HepG2 (cell line): ENCODE data around the gene DIO1. TPM values are rescaled to one million over a fixed set of nuclear protein-coding genes. Genes with fewer than 3 reads are reported as not detected.

ENCODE experiments used
- GATAD1 ChIP-seq: IDR thresholded peaks from 2 replicates; pipeline ENCODE4 v1.6.1; 2016; ENCODE audit warnings: missing genetic modification reagents, missing compliant biosample characterization
- HNRNPK ChIP-seq: fragments of 200-400 bp; formaldehyde crosslinking; IDR thresholded peaks from 2 replicates; pipeline ENCODE4 v1.6.1; 2018; ENCODE audit warnings: low read length, low read depth, moderate library complexity, mild to moderate bottlenecking; ENCODE audit not compliant: poor library complexity, severe bottlenecking
- REL ChIP-seq: sonication (generic); formaldehyde crosslinking; conservative IDR thresholded peaks from 2 replicates; pipeline ENCODE4 v1.8.0; 2022; ENCODE audit warnings: mild to moderate bottlenecking, missing genetic modification reagents, moderate library complexity
- SP4 ChIP-seq: sonication (generic); formaldehyde crosslinking; IDR thresholded peaks from 2 replicates; pipeline ENCODE4 v1.8.1; 2023; ENCODE audit warnings: mild to moderate bottlenecking, missing genetic modification reagents
- ZNF724P ChIP-seq: sonication (generic); formaldehyde crosslinking; IDR thresholded peaks from 2 replicates; pipeline ENCODE4 v1.8.0; 2022; ENCODE audit warnings: missing genetic modification reagents, borderline replicate concordance
- polyA plus RNA-seq, 8 experiments: library from polyadenylated mRNA; depleted of rRNA in 3 of 8; stranded (reverse) in 7 of 8; unstranded in 1 of 8; fragments of >200 nt; fragmentation: Illumina TruSeq in 4 of 8; extraction: Trizol in 4 of 8; gene quantifications; 2 replicates each; pipeline versions ENCODE4 v1.2.1 to v1.2.3, GENCODE V29; 2011 to 2016; ENCODE audit warnings: low read depth in 4 of 8, missing spikeins in 1 of 8, mixed read lengths in 1 of 8; ENCODE audit not compliant: insufficient read depth in 1 of 8
- total RNA-seq, 5 experiments: library from RNA; depleted of rRNA; stranded (reverse); fragments of >200 nt; fragmentation: Illumina TruSeq; extraction: Trizol; gene quantifications; 2 replicates each; pipeline ENCODE4 v1.2.3, GENCODE V29; 2016; ENCODE audit warnings: low read depth in 1 of 5
- TF ChIP-seq, protein P1 (sequence below): sonication (generic); formaldehyde crosslinking; conservative IDR thresholded peaks from 2 replicates; pipeline ENCODE4 v1.8.0; 2022; ENCODE audit warnings: mild to moderate bottlenecking, moderate library complexity, missing genetic modification reagents
- TF ChIP-seq, protein P2 (sequence below): sonication (generic); formaldehyde crosslinking; IDR thresholded peaks from 2 replicates; pipeline ENCODE4 v1.8.0; 2022; ENCODE audit warnings: mild to moderate bottlenecking, missing genetic modification reagents, borderline replicate concordance
- TF ChIP-seq, protein P3 (sequence below), 2 experiments: sonication (generic) in 1 of 2; formaldehyde crosslinking in 1 of 2; IDR thresholded peaks; 2 replicates each; pipeline versions ENCODE4 v1.4.0 to v1.6.1; 2018 to 2020; ENCODE audit warnings: missing genetic modification reagents in 2 of 2, borderline replicate concordance in 1 of 2, low read depth in 1 of 2, mild to moderate bottlenecking in 1 of 2, missing biosample characterization in 1 of 2
- TF ChIP-seq, protein P4 (sequence below): IDR thresholded peaks from 2 replicates; pipeline ENCODE4 v1.6.1; 2012; ENCODE audit warnings: inconsistent platforms

Gene DIO1
- total and polyA plus RNA-seq, 2 of the 13 experiments (the other 11 are each of a cell fraction or from before 2014, with no cell fraction given) = 13.5 to 45.6 TPM

DNA sequence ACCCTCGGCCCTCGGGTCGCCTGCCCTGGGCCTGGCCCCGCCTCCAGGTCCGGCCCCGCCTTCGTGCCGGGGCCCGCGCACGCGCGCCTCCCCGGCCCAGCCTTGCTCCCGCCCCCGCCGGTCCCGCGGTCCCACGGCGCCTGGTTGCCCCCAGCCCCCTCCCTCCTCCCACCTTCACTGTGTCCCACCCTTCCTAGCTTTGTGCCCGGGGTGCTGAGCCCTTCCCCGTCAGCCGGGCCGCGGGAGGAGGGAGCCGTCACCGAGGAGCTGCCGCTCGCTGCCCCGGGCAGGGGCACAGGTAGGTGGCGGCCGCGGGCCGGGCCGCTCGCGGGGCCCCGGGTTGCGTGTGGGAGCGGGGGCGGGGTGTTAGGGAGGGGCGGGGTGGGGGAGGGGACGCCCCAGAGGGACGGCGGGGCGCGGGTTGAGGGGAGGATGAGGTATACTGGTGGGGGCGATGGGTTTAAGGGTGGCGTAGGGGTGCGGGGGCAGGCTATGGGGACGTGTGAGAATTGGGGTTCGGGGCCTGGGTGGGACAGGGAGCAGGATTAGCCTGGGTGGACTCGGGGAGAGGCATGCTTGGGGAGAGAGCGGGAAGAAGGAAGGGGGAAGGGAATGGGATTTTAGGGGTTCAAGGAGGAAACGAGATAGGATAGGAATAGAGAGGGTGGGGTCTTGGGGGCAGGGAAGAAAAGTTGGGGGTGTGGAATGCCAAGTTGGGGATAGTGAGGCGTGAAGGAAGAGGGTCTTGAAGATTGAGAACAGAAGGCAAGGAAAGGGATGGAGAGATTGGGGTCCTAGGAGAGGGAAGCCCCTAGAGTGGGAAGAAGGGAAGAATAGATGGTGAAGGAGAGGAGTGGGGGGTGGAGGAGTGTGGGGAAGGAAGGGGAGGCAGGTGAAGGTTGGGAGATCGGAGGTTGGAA, 52.5 kb downstream of the DIO1 start, which contains the start of gene LRRC42 (continued):
- peak; percentile 87 for TF ChIP-seq HNRNPK
- TF ChIP-seq SP4 (CRISPR knock-in tag) = peak; percentile 24; the same call in 1 of the 2 replicates
- 0 out of 2 replicates have a peak, but pooled peaks have one; percentile 7 for TF ChIP-seq REL (CRISPR knock-in tag)
- TF ChIP-seq, protein P1, sequence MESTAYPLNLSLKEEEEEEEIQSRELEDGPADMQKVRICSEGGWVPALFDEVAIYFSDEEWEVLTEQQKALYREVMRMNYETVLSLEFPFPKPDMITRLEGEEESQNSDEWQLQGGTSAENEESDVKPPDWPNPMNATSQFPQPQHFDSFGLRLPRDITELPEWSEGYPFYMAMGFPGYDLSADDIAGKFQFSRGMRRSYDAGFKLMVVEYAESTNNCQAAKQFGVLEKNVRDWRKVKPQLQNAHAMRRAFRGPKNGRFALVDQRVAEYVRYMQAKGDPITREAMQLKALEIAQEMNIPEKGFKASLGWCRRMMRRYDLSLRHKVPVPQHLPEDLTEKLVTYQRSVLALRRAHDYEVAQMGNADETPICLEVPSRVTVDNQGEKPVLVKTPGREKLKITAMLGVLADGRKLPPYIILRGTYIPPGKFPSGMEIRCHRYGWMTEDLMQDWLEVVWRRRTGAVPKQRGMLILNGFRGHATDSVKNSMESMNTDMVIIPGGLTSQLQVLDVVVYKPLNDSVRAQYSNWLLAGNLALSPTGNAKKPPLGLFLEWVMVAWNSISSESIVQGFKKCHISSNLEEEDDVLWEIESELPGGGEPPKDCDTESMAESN = peak; percentile 17; the same call in 1 of the 2 replicates
- TF ChIP-seq, protein P2, sequence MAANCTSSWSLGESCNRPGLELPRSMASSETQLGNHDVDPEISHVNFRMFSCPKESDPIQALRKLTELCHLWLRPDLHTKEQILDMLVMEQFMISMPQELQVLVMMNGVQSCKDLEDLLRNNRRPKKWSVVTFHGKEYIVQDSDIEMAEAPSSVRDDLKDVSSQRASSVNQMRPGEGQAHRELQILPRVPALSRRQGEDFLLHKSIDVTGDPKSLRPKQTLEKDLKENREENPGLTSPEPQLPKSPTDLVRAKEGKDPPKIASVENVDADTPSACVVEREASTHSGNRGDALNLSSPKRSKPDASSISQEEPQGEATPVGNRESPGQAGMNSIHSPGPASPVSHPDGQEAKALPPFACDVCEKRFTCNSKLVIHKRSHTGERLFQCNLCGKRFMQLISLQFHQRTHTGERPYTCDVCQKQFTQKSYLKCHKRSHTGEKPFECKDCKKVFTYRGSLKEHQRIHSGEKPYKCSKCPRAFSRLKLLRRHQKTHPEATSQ (CRISPR knock-in tag) = 0 out of 2 replicates have a peak, but pooled peaks have one; percentile 54
- TF ChIP-seq, protein P3, sequence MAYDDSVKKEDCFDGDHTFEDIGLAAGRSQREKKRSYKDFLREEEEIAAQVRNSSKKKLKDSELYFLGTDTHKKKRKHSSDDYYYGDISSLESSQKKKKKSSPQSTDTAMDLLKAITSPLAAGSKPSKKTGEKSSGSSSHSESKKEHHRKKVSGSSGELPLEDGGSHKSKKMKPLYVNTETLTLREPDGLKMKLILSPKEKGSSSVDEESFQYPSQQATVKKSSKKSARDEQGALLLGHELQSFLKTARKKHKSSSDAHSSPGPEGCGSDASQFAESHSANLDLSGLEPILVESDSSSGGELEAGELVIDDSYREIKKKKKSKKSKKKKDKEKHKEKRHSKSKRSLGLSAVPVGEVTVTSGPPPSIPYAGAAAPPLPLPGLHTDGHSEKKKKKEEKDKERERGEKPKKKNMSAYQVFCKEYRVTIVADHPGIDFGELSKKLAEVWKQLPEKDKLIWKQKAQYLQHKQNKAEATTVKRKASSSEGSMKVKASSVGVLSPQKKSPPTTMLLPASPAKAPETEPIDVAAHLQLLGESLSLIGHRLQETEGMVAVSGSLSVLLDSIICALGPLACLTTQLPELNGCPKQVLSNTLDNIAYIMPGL (CRISPR knock-in tag; IDR thresholded peaks at IDR 0.05; ENCODE audit: borderline replicate concordance in 1 of 2, low read depth in 1 of 2) = 0 out of 4 replicates have a peak, but pooled peaks of 1 of the 2 experiments have one; percentile 56
- TF ChIP-seq ZNF724P (CRISPR knock-in tag) = no peak
- TF ChIP-seq, protein P4, sequence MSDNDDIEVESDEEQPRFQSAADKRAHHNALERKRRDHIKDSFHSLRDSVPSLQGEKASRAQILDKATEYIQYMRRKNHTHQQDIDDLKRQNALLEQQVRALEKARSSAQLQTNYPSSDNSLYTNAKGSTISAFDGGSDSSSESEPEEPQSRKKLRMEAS = peak; percentile 14; the same call in 1 of the 2 replicates
- no peak for TF ChIP-seq GATAD1 (CRISPR knock-in tag)
- TF ChIP-seq, all 625 proteins: peak for 39
